Psoas muscle (tissue), 8 donors: Measurements from ENCODE around the gene SLC44A1. TPM values are rescaled to one million over a fixed set of nuclear protein-coding genes. Genes with fewer than 3 reads are reported as not detected.

Experiments used
- ATAC-seq, 4 donors: fragments of 200-7000 bp; cut with Tn5 transposase; one replicate each; pipeline ENCODE4 v1.9.1; 2020; ENCODE audit warnings: moderate library complexity in 3 of 4, mild to moderate bottlenecking in 2 of 4
- DNase-seq, 2 donors: peaks; one replicate each; pipeline ENCODE4 v3.0.0-alpha.2; 2020
- H3K27ac ChIP-seq: fragments of 200-600 bp; one replicate; pipeline ENCODE4 v1.8.0; 2022
- H3K27me3 ChIP-seq, 3 donors: fragments of 200-600 bp in 1 of 3; one replicate each; pipeline versions ENCODE4 v1.6.1 to v1.8.0; 2013 to 2022; ENCODE audit warnings: low read length in 2 of 3, mild to moderate bottlenecking in 2 of 3, moderate library complexity in 1 of 3; ENCODE audit not compliant: insufficient read depth in 3 of 3
- H3K36me3 ChIP-seq, 2 donors: fragments of 200-600 bp in 1 of 2; one replicate each; pipeline versions ENCODE4 v1.6.1 to v1.8.0; 2013 to 2022; ENCODE audit warnings: low read depth in 1 of 2, mild to moderate bottlenecking in 1 of 2, moderate library complexity in 1 of 2; ENCODE audit not compliant: insufficient read depth in 1 of 2
- H3K4me1 ChIP-seq: fragments of 200-600 bp; one replicate; pipeline ENCODE4 v1.8.0; 2022
- H3K4me3 ChIP-seq: fragments of 200-600 bp; one replicate; pipeline ENCODE4 v1.8.0; 2022; ENCODE audit warnings: mild to moderate bottlenecking
- H3K9me3 ChIP-seq: fragments of 200-600 bp; one replicate; pipeline ENCODE4 v1.8.0; 2022
- CTCF ChIP-seq: fragments of 200-600 bp; IDR thresholded peaks from one replicate; pipeline ENCODE4 v1.8.0; 2022; ENCODE audit warnings: antibody characterized with exemption
- WGBS, 3 donors: extraction: QIAGEN DNeasy Blood & Tissue Kit; methylation state at CpG; one replicate each; pipeline versions ENCODE4 v1.1.6 to v1.1.7; 2013; 5-methylcytosine and 5-hydroxymethylcytosine counted together
- intact Hi-C, 2 donors: fragments of 100-400 bp; cut with DNase I; formaldehyde crosslinking; loops; one replicate each; pipeline versions ENCODE4 v1.11.0 to v1.14.2; 2022
- polyA plus RNA-seq, 3 donors: library from polyadenylated mRNA; stranded (reverse); fragments of 200-250 nt; gene quantifications; one replicate each; pipeline ENCODE4 v1.2.3, GENCODE V29; 2013
- total RNA-seq, 4 donors: library from RNA; stranded (reverse); fragmentation: NEBNext Ultra II Directional in 2 of 4; extraction: Animal tissue kit (Norgen Biotek cat#: 25700) in 2 of 4; gene quantifications; one replicate each; pipeline versions ENCODE4 v1.2.1 to v1.2.4, GENCODE V29; 2021 to 2023
- donor health status: healthy with polysubstance abuse.
- donor health status: DM: no; HTN: no; CAD: no; lungs with moderate emphysema.
- donor health status: Bipolar disorder and iron deficiency.
- donor health status: healthy.
- donor health status: DM: yes; HTN: yes; CAD: no.
- donor health status: DM: no; HTN: no; CAD: no.
- donor health status: DM: no; HTN: no; CAD: no.
- donor health status: DM: yes; HTN: yes; CAD: no.

Gene SLC44A1
- total and polyA plus RNA-seq, 7 donors = 3.3 to 18.9 (median 7.0) TPM

- 98 to 100% (median 100%) methylated on average over 1 of the region's 1 CpG for WGBS, 3 donors
- Histone ChIP-seq H3K9me3 (no peaks in the 10 kb centered on the region), H3K4me3 (no peak overlapping the region), H3K27ac (no peak overlapping the region), H3K36me3 (peaks cover 0 to 21% of the 10 kb centered on the region in 2 donors), H3K27me3 (no peaks in the 10 kb centered on the region), H3K4me1 (no peaks in the 10 kb centered on the region)
- no peak for DNase-seq
- TF ChIP-seq CTCF = no peak
- intact Hi-C loops = no loop called here
- ATAC-seq = no peak
Observed at GRCh38 chr9:105373723-105374122, 129.3 kb downstream of the SLC44A1 start.

GRCh38 chr9:105375323-105375722 lies 130.9 kb downstream of the SLC44A1 start:
- H3K36me3 ChIP-seq = peaks cover 0 to 20% of the 10 kb centered on the region in 2 donors
- H3K4me1 ChIP-seq = no peaks in the 10 kb centered on the region
- no peak for TF ChIP-seq CTCF
- ATAC-seq = no peak
- H3K27me3 ChIP-seq = no peaks in the 10 kb centered on the region
- no peak overlapping the region for H3K4me3 ChIP-seq
- DNase-seq = no peak
- WGBS, 3 donors = 95 to 96% (median 95%) methylated on average over 4 of the region's 4 CpGs
- no peak overlapping the region for H3K27ac ChIP-seq
- intact Hi-C loops = no loop called here
- no peaks in the 10 kb centered on the region for H3K9me3 ChIP-seq

- WGBS, 3 donors = 57 to 90% (median 86%) methylated on average over 1 of the region's 1 CpG
- H3K4me3 ChIP-seq = no peak overlapping the region
Observed at GRCh38 chr9:105376893-105377292, 132.4 kb downstream of the SLC44A1 start.

GRCh38 chr9:105385381-105385985 lies 141.0 kb downstream of the SLC44A1 start:
- Histone ChIP-seq H3K4me1 (no peaks in the 10 kb centered on the region), H3K4me3 (peak overlapping the region; percentile 44), H3K9me3 (no peaks in the 10 kb centered on the region), H3K27ac (no peak overlapping the region), H3K36me3 (peaks cover 0 to 11% of the 10 kb centered on the region in 2 donors), H3K27me3 (no peaks in the 10 kb centered on the region)
- peak in 1 of 2 donors; percentile 16 for DNase-seq
- no peak for TF ChIP-seq CTCF
- no peak for ATAC-seq
- intact Hi-C loops = no loop called here
- WGBS, 3 donors = 73 to 82% (median 80%) methylated on average over 9 of the region's 9 CpGs

More at GRCh38 chr9:105376893-105377292, 132.4 kb downstream of the SLC44A1 start:
- no peak for TF ChIP-seq CTCF
- intact Hi-C loops = no loop called here
- no peak for ATAC-seq
- H3K27me3 ChIP-seq = no peaks in the 10 kb centered on the region
- no peaks in the 10 kb centered on the region for H3K9me3 ChIP-seq
- H3K27ac ChIP-seq = no peak overlapping the region
- peaks cover 0 to 20% of the 10 kb centered on the region in 2 donors for H3K36me3 ChIP-seq
- no peak for DNase-seq
- H3K4me1 ChIP-seq = no peaks in the 10 kb centered on the region

- no peaks in the 10 kb centered on the region for H3K9me3 ChIP-seq
- no peaks in the 10 kb centered on the region for H3K4me1 ChIP-seq
- 82 to 86% (median 84%) methylated on average over 6 of the region's 6 CpGs for WGBS, 3 donors
- no peak overlapping the region for H3K4me3 ChIP-seq
- no peak for ATAC-seq
- no peaks in the 10 kb centered on the region for H3K27me3 ChIP-seq
- DNase-seq = no peak
- peaks cover 0 to 11% of the 10 kb centered on the region in 2 donors for H3K36me3 ChIP-seq
- no peak for TF ChIP-seq CTCF
- intact Hi-C loops = no loop called here
- H3K27ac ChIP-seq = no peak overlapping the region
Observed at GRCh38 chr9:105389796-105390195, 145.3 kb downstream of the SLC44A1 start.
